Left forelimb (tissue), 1 donor: ENCODE data around the gene CD72.
"Not testable (repeated sequence)": the region's sequence is repeated elsewhere in the genome, so short reads cannot be mapped to it uniquely, and the experiment has no call there.

Source experiments
- DNase-seq: peaks from one replicate; pipeline ENCODE4 v3.0.0-alpha.2; 2018; ENCODE audit warnings: low spot score

CD72 gene

DNA sequence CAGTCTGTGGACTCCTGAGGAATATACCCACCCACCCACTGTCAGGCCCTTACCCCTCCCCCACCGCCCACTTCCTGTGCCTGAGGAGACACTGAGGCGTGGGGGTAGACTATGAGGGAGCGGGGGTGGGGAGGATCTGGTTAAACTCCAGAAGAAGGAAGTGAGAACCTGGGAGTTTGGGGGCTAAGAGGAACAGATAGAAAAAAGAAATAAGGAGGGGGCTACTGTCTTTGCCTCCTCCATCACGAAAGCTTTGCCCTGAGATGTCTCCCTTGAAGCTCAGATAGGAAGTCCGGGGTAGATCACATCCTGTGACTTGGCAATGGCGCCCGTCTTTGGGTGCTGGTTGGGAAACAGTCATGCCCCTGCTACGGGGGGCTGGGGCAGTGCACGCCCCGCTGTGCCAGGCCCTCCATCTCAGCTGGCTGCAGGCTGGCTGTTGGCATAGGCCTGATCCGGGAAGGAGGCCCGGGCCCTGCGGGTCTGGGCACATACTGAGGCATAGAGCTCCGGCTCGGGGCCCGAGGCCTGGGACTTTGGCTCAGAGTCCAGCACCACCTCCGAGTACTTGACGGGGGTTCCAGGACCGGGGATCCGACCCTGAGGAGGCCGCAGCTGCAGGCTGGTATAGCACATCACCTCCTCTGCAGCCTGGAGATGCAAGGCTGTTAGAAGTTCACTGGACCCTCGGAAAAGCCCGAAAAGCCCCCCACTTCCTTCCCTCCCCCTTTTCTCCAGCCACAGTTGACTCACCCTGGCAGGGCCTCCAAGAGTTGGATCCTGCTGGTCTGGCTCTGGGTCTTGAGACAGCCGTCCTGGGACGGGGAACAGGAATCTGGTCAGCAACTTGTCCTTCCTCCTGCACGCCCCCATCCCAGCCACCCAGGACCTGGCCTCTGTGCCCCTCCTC is 31.5 kb upstream of the CD72 start:
- DNase-seq = peak; percentile 62

DNA sequence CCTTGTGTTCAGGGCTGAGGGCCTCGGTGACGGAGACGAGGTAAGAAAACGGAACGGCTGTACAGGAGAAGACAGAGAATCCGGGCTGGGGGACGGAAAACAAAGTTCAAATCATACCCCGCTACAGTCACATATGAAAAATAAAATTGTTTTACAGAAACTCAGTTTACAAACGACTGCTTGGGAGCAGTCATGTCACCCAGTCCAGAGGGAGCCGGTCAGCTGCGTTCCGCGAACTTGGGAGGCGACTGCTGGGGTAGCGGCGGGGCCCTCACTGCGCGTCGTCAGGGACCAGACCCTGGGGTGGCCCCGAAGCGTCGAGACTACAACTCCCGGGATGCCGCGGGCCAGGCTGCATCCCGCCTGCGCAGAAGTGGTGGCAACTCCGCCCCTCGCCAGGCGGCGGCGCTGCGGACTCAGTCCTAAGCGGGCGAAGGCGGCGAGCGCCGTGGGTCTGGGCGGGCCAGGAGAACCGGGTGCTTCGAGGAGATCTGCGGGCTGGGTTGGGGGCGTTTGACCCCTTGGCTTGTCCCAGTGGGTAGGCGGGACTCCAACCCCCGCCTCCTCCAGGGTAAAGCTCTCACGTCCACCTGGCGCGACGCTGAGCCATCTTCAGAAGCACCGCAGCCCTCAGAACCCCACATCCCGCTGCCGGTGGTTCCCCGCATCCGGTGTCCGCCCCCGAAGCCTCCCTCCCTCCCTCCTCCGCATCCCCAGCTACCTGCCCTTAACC is 28.5 kb upstream of the CD72 start:
- peak; percentile 96 for DNase-seq

GRCh38 chr9:35646153-35646532 is 27.9 kb upstream of the CD72 start:
- peak; percentile 82 for DNase-seq

DNA sequence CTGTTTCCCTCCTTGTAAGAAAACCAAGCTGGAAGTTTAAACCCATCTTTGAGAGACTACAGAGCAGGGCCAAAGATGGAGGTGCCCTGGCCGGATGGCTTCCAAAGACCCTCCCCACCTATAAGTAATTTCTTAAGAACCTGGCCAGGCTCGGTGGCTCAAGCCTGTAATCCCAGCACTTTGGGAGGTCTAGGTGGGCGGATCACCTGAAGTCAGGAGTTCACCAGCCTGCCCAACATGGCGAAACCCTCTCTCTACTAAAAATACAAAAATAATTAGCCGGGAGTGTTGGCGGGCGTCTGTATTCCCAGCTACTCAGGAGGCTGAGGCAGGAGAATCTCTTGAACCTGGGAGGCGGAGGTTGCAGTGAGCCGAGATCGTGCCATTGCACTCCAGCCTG is 27.5 kb upstream of the CD72 start:
- not testable (repeated sequence) for DNase-seq

- peak; percentile 30 for DNase-seq
Measured at GRCh38 chr9:35643046-35643445, 24.8 kb upstream of the CD72 start.

DNA sequence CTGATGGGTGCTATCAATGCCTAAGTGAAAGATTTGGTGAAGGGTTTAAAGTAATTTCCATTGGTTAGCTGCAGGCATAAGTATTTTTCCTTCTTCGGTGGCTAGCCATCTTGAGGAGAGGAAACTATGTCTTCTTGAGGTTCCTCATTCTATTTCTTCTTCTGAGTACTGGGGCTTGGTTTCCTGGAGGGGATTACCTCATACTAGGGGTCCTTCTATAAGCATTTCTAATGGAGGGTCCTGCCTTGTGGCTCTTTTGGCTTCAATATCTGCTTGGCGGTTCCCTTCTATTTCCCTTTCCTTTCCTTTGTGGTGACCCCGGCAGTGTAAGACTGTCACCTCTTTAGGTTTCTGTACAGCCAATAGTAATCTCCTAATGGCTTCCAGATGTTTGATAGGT is 23.3 kb upstream of the CD72 start:
- DNase-seq = not testable (repeated sequence)

DNA sequence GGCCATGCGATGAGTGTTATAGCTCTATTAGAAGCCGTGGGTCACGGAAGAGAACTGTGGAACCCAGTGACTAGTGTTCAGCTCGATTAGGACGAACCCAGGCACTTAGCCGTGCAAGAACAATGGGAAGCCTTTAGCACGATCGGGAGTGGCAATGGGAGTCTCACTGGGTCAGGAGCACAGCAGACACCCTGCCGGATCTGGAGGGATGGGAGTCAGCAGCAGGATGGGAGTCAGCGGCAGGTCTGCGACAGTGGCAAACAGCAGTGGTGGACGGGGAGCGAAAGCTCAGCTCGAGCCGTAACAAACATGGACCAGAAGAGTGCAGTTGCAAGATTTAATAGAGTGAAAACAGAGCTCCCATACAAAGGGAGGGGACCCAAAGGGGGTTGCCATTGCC is 22.2 kb upstream of the CD72 start:
- peak; percentile 34 for DNase-seq

DNA sequence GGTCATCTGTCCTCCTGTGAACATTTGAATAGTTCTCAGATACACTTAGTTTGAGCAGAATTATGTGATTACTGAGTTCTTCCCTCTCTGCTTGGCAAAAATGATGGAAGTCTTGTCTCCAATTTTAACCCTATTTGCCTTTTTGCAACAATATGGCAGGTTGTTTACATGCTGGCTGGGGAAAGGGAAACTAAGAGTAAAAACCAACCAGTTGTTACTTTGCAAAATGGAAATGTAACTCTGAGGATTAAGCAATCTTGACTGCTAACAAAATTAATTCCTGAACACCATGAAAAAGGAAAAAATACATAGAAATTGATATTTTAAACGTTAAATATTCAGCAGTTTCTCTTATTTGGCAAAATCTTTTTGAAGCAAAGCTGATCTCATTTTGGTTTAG is 21.4 kb upstream of the CD72 start:
- DNase-seq = no peak

GRCh38 chr9:35639225-35639624 is 21.0 kb upstream of the CD72 start:
- not testable (repeated sequence) for DNase-seq

- peak; percentile 9 for DNase-seq
Measured at GRCh38 chr9:35638751-35639150, 20.5 kb upstream of the CD72 start.

DNA sequence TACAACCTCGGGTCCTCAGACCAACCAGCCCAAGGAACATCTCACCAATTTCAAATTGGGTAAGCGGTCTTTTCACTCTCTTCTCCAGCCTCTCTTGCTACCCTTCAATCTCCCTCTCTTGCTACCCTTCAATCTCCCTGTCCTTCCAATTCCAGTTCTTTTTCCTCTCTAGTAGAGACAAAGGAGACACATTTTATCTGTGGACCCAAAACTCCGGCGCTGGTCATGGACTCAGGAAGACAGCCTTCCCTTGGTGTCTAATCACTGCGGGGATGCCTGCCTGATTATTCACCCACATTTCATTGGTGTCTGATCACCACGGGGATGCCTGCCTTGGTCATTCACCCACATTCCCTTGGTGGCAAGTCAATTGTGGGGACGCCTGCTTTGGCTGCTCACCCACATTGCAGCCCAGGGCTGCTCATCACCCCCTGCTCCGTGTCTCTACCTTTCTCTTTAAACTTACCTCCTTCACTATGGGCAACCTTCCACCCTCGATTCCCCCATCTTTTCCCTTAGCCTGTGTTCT is 19.3 kb upstream of the CD72 start:
- peak; percentile 1 for DNase-seq

DNA sequence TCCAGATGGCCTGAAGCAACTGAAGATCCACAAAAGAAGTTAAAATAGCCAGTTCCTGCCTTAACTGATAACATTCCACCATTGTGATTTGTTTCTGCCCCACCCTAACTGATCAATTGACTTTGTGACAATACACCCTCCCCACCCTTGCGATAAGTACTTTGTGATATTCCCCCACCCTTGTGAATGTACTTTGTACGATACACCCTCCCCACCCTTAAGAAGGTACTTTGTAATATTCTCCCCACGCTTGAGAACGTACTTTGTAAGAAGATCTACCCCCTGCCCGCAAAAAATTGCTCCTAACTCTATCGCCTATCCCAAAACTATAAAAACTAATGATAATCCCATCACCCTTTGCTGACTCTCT is 18.6 kb upstream of the CD72 start:
- peak; percentile 3 for DNase-seq

GRCh38 chr9:35636135-35636876 is 18.1 kb upstream of the CD72 start:
- peak; percentile 11 for DNase-seq

GRCh38 chr9:35635730-35636129 is 17.5 kb upstream of the CD72 start:
- no peak for DNase-seq

GRCh38 chr9:35629597-35629996 is 11.4 kb upstream of the CD72 start:
- DNase-seq = no peak

DNA sequence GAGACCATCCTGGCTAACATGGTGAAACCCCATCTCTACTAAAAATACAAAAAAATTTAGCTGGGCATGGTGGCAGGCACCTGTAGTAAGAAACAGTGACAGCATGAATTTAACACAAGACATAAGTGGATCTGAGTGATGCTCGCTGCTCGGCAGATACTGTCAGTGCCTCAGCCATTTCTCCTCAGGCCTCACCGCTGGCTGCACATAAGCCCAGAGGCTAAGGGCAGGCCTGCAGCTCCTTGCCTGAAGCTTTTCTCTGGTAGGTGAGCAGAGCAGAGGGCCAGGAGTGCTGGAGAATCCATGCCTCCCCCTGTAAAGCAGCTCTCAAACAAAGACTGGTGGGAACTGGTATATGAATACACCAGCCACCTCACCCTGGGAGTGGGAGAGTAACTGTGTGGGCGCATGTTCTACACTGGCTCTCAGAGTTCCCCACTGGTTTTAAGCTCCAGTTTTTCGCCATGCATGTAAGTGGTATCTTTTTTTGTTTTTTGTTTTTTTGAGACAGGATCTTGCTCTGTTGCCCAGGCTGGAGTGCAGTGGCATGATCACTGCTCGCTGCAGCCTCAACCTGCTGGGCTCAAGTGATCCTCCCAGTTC is 10.3 kb upstream of the CD72 start:
- no peak for DNase-seq

DNA sequence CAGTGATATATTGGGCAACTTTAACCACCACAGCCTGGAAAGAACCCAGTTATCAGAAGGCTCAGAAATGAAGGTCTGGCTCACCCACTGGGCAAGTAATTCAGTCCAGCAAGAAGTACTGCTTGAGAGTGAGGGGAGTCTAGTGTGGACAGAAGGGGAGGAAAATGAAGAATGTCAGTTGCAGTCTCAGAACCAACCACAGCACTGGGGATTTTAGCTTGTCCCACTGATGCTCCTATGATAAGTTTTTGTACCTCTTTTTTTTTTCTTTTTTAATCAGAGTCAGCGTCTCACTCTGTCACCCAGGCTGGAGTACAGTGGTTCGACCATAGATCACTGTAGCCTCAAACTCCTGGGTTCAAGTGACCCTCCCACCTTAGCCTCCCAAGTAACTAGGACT is 9.4 kb upstream of the CD72 start:
- DNase-seq = no peak

DNA sequence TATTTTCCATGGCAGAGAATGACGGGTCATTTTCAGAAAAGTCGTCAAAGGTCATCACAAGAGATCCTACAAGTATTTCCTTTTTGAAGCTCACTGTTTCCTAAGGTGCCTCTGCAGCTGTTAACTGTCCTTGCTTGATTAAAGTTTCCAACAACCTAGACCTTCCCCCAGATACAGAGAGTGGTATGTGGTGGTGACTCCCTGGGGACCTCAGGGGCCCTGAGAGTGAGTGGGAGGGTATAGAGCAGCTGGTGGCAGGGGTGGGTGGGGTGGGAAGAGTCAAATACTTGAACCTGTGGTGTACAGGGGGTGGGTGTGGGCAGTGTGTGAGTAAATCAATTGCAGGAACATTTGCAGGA is 1.6 kb upstream of the CD72 start:
- no peak for DNase-seq

DNA sequence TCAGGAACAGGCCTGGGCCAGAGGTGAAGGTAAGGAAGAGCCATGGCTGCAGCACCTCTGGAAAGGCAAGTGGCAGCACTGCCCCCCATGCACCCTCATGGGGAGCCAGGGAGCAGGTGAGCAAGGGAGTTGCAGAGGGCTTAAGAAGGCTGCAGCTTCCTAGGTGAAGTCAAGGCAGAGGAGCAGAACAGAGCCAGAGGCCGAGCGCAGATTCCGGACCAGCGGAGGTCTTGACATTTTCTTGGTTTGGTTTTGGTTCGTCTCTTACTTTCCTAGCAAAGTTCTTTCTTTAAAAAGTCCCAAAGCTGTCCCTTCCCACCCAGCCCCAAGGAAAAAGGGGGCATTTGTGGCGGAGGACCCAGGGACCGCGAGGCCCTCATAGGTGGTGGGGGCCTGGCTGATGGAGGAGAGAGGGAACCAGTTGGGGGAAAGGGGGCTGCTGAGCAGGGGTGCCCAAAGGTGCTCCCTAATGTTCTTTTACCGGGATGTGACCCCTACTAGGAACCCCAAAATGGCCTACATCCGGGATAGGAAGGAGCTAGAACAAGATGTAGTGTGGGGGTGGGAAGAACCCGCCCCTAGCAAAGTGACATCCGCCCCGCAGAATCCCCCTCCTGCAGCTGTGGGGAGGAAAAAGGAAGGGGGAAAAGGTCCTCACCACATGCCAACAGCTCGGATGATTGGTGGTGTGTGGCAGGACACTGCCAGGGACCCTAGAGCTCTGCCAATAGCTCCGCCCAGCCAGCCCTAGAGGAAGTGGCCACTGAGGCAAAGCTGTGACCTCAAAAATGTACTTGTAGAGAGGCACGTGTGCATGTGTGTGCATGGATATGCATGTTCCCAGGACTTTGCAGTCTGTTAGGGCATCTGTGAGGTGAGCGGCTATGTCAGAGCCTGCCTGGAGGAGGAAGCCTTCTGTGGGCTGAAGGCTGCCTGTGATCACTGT is 914 bp upstream of the CD72 start:
- no peak for DNase-seq

DNA sequence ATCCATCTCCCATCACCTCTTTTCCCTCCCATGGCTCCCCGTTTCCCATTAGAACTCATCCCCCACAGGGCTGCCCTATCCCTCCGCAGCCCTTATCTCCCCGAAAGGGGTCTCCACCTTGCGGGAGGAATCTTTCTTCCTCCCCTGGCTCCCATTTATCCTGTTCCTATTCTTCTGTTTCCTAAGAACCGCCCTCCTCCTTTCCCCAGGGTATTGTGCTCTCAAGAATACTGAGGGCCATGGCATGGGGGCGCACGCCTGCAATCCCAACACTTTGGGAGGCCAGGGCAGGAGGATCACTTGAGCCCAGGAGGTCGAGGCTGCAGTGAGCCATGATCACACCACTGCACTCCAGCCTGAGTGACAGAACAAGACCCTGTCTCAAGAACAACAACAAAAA is 665 bp downstream of the CD72 start:
- DNase-seq = no peak
